ENCODE measurements around the gene FBXL5.

The FBXL5 gene

DNA sequence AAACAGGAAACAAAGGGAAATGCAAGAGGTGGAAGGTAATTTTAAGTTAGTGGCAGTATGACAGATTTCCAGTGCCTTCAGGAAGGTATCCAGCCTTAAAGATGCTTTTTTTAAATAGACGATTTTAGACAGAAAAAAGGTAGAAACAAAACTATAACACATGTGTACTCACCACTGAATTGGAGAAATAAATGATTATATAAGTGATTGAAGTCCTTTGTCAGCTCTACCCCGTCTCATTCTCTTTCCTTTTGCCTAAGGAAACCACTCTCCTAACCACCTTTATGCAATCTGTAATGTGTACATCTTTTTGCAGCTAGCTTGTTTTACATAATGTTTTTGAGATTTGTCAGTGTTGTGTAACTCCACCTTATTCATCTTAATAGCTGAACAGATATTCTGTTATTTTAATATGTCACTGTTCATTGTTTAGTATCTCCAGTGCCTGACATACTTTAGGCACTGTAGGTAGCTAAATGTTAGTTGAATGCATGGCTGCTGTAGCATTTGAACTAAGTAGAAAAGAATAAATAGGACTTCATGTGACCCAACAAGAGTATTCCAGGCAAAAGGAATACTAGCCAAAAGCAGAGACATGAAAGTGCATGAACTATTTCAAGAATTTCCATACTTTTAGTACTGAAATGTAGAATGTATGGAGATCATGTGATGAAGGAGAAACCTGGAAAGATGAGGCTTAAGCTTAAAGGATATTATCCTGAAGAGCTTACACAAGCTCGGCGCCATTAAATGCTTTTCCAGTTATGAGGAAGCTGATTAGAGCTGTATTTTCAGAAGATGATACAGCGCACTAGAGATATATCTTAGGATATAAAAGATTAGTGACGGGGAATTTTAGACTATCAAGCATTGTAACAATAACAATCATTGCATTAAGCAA, 27.3 kb upstream of the FBXL5 start:
- Histone ChIP-seq H3K27me3 (replicated peaks) (no peaks in the 10 kb centered on the region), H3K36me3 (replicated peaks) (peaks cover 16% of the 10 kb centered on the region), H3K4me3 (ENCODE audit: low read depth, low read length) (peak overlapping the region; percentile 78), H3K27ac (peak overlapping the region; percentile 96)
- in situ Hi-C loops (cut with HindIII; ENCODE audit: low pct_ligation_motif_present, low sequenced_read_pairs): no loop called here
- DNase-seq: no peak
- TF ChIP-seq, protein P1, sequence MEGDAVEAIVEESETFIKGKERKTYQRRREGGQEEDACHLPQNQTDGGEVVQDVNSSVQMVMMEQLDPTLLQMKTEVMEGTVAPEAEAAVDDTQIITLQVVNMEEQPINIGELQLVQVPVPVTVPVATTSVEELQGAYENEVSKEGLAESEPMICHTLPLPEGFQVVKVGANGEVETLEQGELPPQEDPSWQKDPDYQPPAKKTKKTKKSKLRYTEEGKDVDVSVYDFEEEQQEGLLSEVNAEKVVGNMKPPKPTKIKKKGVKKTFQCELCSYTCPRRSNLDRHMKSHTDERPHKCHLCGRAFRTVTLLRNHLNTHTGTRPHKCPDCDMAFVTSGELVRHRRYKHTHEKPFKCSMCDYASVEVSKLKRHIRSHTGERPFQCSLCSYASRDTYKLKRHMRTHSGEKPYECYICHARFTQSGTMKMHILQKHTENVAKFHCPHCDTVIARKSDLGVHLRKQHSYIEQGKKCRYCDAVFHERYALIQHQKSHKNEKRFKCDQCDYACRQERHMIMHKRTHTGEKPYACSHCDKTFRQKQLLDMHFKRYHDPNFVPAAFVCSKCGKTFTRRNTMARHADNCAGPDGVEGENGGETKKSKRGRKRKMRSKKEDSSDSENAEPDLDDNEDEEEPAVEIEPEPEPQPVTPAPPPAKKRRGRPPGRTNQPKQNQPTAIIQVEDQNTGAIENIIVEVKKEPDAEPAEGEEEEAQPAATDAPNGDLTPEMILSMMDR (IDR thresholded peaks at IDR 0.05; ENCODE audit: low read depth, low read length, missing control alignments): no peak

DNA sequence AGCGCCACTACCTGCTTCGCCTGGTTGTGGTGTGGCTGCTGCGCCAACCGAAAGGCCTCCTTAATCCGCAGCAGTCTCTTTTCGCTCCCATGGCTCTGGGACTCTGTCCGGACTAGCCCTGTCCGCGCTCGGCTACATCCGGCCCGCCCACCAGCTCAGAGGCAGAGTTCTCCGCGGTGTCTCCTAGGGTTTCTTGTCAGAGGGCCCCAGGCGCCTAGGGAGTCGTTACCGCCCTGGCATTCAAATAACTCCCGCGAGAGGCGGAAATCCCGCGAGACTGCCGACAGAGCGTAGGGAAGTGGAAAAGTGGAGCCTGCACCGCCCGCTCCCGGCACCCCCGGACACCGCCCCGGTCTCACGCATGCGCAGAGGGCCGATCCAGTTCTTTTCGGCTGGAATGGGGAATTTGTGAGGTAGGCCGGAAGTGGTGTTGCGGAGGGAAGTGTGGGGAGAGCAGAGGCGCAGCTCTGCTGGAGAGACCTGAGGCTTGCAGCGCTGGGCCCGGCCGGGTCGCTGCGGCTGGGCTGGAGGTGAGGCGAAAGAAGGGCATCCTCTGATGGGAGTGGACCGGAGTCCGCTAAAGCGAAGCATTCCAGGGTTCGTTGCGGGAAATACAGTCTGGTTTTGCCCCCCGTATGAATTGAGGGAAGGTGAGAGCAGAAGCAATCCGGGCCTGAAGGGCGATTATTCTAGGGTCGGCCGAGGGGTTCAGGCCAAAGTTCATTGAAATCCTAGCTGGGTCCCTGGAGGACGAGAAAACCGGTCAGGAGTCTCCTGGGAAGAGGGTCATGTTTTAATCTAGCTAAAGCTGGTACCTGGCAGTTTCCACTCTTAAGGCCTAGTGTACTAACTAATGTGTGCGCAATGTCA, 26.4 kb upstream of the FBXL5 start, which contains the start of gene FAM200B:
Gene FAM200B, plus strand, starts transcription at position 456 of the 870 bp plus-strand sequence. CDS start 5,151 bp downstream, outside the sequence.
- TF ChIP-seq, protein P1 (IDR thresholded peaks at IDR 0.05; ENCODE audit: low read depth, low read length, missing control alignments): peak; percentile 26
- in situ Hi-C loops (cut with HindIII; ENCODE audit: low pct_ligation_motif_present, low sequenced_read_pairs): no loop called here
- Histone ChIP-seq H3K36me3 (replicated peaks) (peaks cover 11% of the 10 kb centered on the region), H3K4me3 (ENCODE audit: low read depth, low read length) (peak within 1 kb of the TSS; percentile 78), H3K27ac (peak within 1 kb of the TSS; percentile 96), H3K27me3 (replicated peaks) (no peaks in the 10 kb centered on the region)
- peak; percentile 98 for DNase-seq

DNA sequence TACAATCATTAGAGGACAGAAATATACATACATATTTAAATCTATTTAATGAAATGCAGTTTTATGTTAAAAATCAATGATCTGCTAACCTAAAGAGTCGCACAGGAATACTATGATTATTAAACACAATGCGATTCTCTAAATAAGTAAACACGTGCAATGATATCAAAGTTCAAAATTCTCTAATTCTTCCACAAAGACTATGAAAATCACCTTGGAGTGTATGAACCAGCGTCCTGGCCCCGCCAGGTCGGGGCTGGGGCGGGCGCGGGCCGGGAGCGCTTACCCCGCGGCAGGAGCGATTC, 25.9 kb upstream of the FBXL5 start:
- no peaks in the 10 kb centered on the region for H3K27me3 ChIP-seq (replicated peaks)
- H3K27ac ChIP-seq: peak overlapping the region; percentile 62
- peak overlapping the region; percentile 78 for H3K4me3 ChIP-seq (ENCODE audit: low read depth, low read length)
- in situ Hi-C loops (cut with HindIII; ENCODE audit: low pct_ligation_motif_present, low sequenced_read_pairs): no loop called here
- TF ChIP-seq, protein P1 (IDR thresholded peaks at IDR 0.05; ENCODE audit: low read depth, low read length, missing control alignments): no peak
- no peak for DNase-seq
- H3K36me3 ChIP-seq (replicated peaks): peaks cover 6% of the 10 kb centered on the region

DNA sequence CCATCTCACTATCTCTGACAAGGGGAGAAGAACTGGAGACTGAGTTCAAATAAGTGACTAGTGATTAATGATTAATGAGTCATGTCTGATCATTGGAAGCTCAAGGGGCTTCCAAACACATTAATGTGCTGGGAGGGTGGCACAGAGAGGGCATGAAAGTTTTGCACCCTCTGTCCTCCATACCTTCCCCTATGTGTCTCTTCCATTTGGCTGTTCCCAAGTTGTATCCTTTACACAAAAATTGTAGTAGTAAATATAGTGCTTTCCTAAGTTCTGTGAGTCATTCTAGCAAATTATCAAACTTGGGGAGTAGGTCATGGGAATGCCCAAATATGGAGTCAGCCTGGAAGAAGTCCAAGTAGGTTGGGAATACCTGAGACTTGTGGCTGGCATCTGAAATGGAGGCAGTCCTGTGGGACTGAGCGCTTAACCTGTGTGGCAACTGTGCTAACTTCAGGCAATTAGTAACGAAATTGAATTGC, 22.4 kb upstream of the FBXL5 start:
- in situ Hi-C loops (cut with HindIII; ENCODE audit: low pct_ligation_motif_present, low sequenced_read_pairs): no loop called here
- no peak for DNase-seq
- no peak overlapping the region for H3K4me3 ChIP-seq (ENCODE audit: low read depth, low read length)
- H3K27me3 ChIP-seq (replicated peaks): no peaks in the 10 kb centered on the region
- TF ChIP-seq, protein P1 (IDR thresholded peaks at IDR 0.05; ENCODE audit: low read depth, low read length, missing control alignments): no peak
- H3K27ac ChIP-seq: peak overlapping the region; percentile 27
- H3K36me3 ChIP-seq (replicated peaks): no peaks in the 10 kb centered on the region

DNA sequence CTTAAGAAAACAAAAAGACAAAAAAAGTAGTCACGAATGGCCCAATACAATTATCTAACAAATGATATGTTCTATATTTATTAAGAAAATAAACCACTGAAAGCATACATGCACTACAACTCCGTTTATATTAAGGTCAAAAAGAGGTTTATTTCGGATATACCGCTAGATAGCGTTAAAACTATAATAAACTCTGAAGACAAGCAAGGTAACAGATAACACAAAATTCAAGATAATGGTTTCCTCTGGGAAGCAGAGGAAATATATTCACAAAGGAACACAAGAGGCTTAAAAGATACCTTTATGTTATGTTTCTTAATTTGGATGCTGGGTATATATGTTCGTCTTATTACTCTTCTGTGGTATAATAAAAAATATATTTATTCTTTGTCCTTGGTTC, 21.7 kb upstream of the FBXL5 start:
- Histone ChIP-seq H3K4me3 (ENCODE audit: low read depth, low read length) (no peak overlapping the region), H3K36me3 (replicated peaks) (no peaks in the 10 kb centered on the region), H3K27ac (no peak overlapping the region), H3K27me3 (replicated peaks) (no peaks in the 10 kb centered on the region)
- TF ChIP-seq, protein P1 (IDR thresholded peaks at IDR 0.05; ENCODE audit: low read depth, low read length, missing control alignments): no peak
- no peak for DNase-seq
- in situ Hi-C loops (cut with HindIII; ENCODE audit: low pct_ligation_motif_present, low sequenced_read_pairs): no loop called here
